Fibroblast of lung (primary cell): ENCODE data around the gene PPL.

Source experiments
- EZH2 ChIP-seq: IDR thresholded peaks from 2 replicates; pipeline ENCODE4 v1.5.1; 2012; ENCODE audit warnings: low read length, control low read depth, mild to moderate bottlenecking; ENCODE audit errors: missing control alignments
- TF ChIP-seq, protein P1 (sequence below), 2 donors: IDR thresholded peaks in 1 of 2; conservative IDR thresholded peaks in 1 of 2; 1 replicate in 1 of 2; 2 replicates in 1 of 2; pipeline ENCODE4 v1.5.1; 2011 to 2012; ENCODE audit warnings: low read length in 2 of 2, control low read depth in 1 of 2, inconsistent platforms in 1 of 2, low read depth in 1 of 2, mild to moderate bottlenecking in 1 of 2

DNA sequence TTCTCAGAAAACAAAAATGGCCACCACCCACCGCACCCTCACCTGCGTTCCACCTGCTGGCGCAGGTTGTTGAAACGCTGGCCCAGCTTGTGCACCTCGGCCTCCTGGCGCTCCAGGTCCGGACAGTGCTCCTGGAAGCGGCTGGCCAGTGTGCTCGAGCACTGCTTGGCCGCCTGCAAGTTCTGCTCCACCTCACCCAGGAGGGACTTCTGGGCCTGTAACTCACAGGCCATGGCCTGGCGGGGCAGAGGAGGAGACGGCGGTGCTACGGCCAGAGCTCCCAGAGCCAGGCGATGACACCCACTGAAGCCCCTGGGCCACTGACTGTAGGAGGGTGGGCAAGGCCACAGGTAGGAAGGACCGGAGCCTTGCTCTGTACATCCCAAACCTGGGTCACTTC is 46.3 kb downstream of the PPL start:
- TF ChIP-seq, protein P1, sequence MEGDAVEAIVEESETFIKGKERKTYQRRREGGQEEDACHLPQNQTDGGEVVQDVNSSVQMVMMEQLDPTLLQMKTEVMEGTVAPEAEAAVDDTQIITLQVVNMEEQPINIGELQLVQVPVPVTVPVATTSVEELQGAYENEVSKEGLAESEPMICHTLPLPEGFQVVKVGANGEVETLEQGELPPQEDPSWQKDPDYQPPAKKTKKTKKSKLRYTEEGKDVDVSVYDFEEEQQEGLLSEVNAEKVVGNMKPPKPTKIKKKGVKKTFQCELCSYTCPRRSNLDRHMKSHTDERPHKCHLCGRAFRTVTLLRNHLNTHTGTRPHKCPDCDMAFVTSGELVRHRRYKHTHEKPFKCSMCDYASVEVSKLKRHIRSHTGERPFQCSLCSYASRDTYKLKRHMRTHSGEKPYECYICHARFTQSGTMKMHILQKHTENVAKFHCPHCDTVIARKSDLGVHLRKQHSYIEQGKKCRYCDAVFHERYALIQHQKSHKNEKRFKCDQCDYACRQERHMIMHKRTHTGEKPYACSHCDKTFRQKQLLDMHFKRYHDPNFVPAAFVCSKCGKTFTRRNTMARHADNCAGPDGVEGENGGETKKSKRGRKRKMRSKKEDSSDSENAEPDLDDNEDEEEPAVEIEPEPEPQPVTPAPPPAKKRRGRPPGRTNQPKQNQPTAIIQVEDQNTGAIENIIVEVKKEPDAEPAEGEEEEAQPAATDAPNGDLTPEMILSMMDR (conservative IDR thresholded peaks at IDR 0.05 in 1 of 2, IDR thresholded peaks at IDR 0.05 in 1 of 2; ENCODE audit: low read depth in 1 of 2, low read length in 2 of 2): no peak
- no peak for TF ChIP-seq EZH2
